ENCODE measurements around the gene BACH2.

DNA sequence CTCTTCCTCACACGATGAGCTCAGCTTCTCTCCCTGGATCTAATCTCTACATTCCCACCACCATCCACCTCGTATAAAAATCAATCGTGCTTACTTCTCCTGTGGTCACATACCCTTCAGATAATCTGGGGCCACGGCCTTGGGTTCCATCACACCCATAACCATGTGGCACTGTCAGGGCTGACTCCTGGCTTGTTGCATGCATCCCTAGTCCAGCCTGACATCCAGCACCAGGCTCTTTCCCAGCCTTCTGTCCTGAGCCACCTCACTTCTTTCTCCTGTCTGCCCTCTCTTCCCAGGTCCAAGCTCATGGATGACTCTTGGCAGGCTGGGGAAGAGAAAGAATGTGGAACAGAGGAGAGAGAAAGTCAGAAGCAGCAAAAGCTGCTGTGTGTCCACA, 199.8 kb downstream of the BACH2 start:
- TF ChIP-seq, protein P1, sequence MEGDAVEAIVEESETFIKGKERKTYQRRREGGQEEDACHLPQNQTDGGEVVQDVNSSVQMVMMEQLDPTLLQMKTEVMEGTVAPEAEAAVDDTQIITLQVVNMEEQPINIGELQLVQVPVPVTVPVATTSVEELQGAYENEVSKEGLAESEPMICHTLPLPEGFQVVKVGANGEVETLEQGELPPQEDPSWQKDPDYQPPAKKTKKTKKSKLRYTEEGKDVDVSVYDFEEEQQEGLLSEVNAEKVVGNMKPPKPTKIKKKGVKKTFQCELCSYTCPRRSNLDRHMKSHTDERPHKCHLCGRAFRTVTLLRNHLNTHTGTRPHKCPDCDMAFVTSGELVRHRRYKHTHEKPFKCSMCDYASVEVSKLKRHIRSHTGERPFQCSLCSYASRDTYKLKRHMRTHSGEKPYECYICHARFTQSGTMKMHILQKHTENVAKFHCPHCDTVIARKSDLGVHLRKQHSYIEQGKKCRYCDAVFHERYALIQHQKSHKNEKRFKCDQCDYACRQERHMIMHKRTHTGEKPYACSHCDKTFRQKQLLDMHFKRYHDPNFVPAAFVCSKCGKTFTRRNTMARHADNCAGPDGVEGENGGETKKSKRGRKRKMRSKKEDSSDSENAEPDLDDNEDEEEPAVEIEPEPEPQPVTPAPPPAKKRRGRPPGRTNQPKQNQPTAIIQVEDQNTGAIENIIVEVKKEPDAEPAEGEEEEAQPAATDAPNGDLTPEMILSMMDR (conservative IDR thresholded peaks at IDR 0.05), result no peak
- TF ChIP-seq ZFX (IDR thresholded peaks at IDR 0.05), result no peak

Measured in C4-2B (cell line).